NT2/D1 (cell line): Measurements from ENCODE around the gene TMEM87A.

ENCODE experiments used
- SUZ12 ChIP-seq: IDR thresholded peaks from 2 replicates; pipeline ENCODE4 v1.6.1; 2011; ENCODE audit not compliant: insufficient read length, insufficient read depth; ENCODE audit errors: extremely low read depth
- YY1 ChIP-seq: IDR thresholded peaks from 2 replicates; pipeline ENCODE4 v1.6.1; 2011; ENCODE audit not compliant: insufficient read length, insufficient read depth
- ZNF274 ChIP-seq: IDR thresholded peaks from 2 replicates; pipeline ENCODE4 v1.6.1; 2011; ENCODE audit warnings: mild to moderate bottlenecking, low read depth, low read length

- TF ChIP-seq ZNF274 (no peak), YY1 (no peak), SUZ12 (no peak)
Observed at GRCh38 chr15:42198516-42198915, 74.7 kb downstream of the TMEM87A start.
